Measurements from ENCODE around the gene GNB3. TPM values are rescaled to one million over a fixed set of nuclear protein-coding genes. Genes with fewer than 3 reads are reported as not detected.
"Not testable (repeated sequence)": the region's sequence is repeated elsewhere in the genome, so short reads cannot be mapped to it uniquely, and the experiment has no call there.

Gene GNB3
- total RNA-seq, 2 experiments from 2014 or later = 0.50 to 1.1 TPM

- Mint-ChIP-seq H3K4me1 (ENCODE audit: low read depth) (peaks cover 53% of the 10 kb centered on the region), H3K27me3 (no peaks in the 10 kb centered on the region), H3K36me3 (ENCODE audit: low read depth) (peaks cover 67% of the 10 kb centered on the region), H3K4me3 (peak overlapping the region; percentile 91), H3K9me3 (no peaks in the 10 kb centered on the region), H3K27ac (peak overlapping the region; percentile 89)
- POLR2A ChIA-PET = interaction anchor here (0.6 to 13.0 kb wide), 20 partner anchors 11 to 118 kb away, joined by 3 to 218 read pairs (median 5); partner anchors contain the start of genes C12orf57, CDCA3, LRRC23 and MLF2
- ATAC-seq (peak; percentile 21), DNase-seq (peak; percentile 66)
- CTCF ChIA-PET = interaction anchor here (0.6 to 9.5 kb wide), 20 partner anchors 10 to 241 kb away, joined by 3 to 124 read pairs (median 7); partner anchors contain the start of genes C12orf57, CDCA3, LPAR5 and MLF2
- intact Hi-C loops (cut with micrococcal nuclease) = no loop called here
- TF ChIP-seq CTCF (IDR thresholded peaks at IDR 0.05) = no peak
These were observed 30.6 kb downstream of the GNB3 start for GRCh38 chr12:6871052-6871957.

- Mint-ChIP-seq H3K9me3 (no peaks in the 10 kb centered on the region), H3K36me3 (ENCODE audit: low read depth) (peaks cover 68% of the 10 kb centered on the region), H3K27ac (peak overlapping the region; percentile 89), H3K4me1 (ENCODE audit: low read depth) (peaks cover 45% of the 10 kb centered on the region), H3K27me3 (no peaks in the 10 kb centered on the region), H3K4me3 (peak overlapping the region; percentile 91)
- peak; percentile 88 for DNase-seq
- POLR2A ChIA-PET = interaction anchor here (0.5 to 13.0 kb wide), 34 partner anchors 9 to 429 kb away, joined by 3 to 218 read pairs (median 4); partner anchors contain the start of genes C12orf57, C1RL, CDCA3 and COPS7A
- intact Hi-C loops (cut with micrococcal nuclease) = no loop called here
- ATAC-seq = peak; percentile 35
- CTCF ChIA-PET = interaction anchor here (0.7 to 9.5 kb wide), 54 partner anchors 7 to 429 kb away, joined by 3 to 124 read pairs (median 4); partner anchors contain the start of genes ATN1, C12orf57, CDCA3 and COPS7A
- peak; percentile 87 for TF ChIP-seq CTCF (IDR thresholded peaks at IDR 0.05)
These were observed 31.6 kb downstream of the GNB3 start for GRCh38 chr12:6872073-6873048.

- CTCF ChIA-PET = interaction anchor here (0.7 to 9.5 kb wide), 47 partner anchors 8 to 430 kb away, joined by 3 to 124 read pairs (median 4); partner anchors contain the start of genes ATN1, CDCA3, COPS7A and ENO2
- peaks cover 63% of the 10 kb centered on the region for H3K36me3 Mint-ChIP-seq (ENCODE audit: low read depth)
- peaks cover 45% of the 10 kb centered on the region for H3K4me1 Mint-ChIP-seq (ENCODE audit: low read depth)
- peak within 1 kb of the TSS; percentile 91 for H3K4me3 Mint-ChIP-seq
- DNase-seq (peak; percentile 99), ATAC-seq (peak; percentile 82)
- intact Hi-C loops (cut with micrococcal nuclease) = no loop called here
- no peaks in the 10 kb centered on the region for H3K27me3 Mint-ChIP-seq
- H3K27ac Mint-ChIP-seq = peak within 1 kb of the TSS; percentile 89
- TF ChIP-seq CTCF (IDR thresholded peaks at IDR 0.05) = no peak
- POLR2A ChIA-PET = interaction anchor here (0.7 to 13.0 kb wide), 23 partner anchors 9 to 339 kb away, joined by 3 to 218 read pairs (median 6); partner anchors contain the start of genes C12orf57, C1RL, CDCA3 and COPS7A
- H3K9me3 Mint-ChIP-seq = no peaks in the 10 kb centered on the region
These were observed 32.6 kb downstream of the GNB3 start, which contains the start of gene SPSB2 for GRCh38 chr12:6873094-6874014. TSS of gene SPSB2 (minus strand) at chr12:6873303. CDS start at chr12:6872901, 402 bp downstream.

GRCh38 chr12:6874015-6874368 lies 33.3 kb downstream of the GNB3 start:
- H3K27me3 Mint-ChIP-seq; intact Hi-C loops (cut with micrococcal nuclease); DNase-seq; ATAC-seq; H3K9me3 Mint-ChIP-seq: not testable (repeated sequence)
- Mint-ChIP-seq H3K36me3 (ENCODE audit: low read depth) (peaks cover 56% of the 10 kb centered on the region), H3K4me3 (peak overlapping the region; percentile 91), H3K4me1 (ENCODE audit: low read depth) (peaks cover 40% of the 10 kb centered on the region), H3K27ac (peak overlapping the region; percentile 78)
- CTCF ChIA-PET = interaction anchor here (0.8 to 3.7 kb wide), 5 partner anchors 9 to 237 kb away, joined by 3 to 30 read pairs (median 4); partner anchors contain the start of gene MLF2
- POLR2A ChIA-PET = interaction anchor here (0.9 to 13.0 kb wide), 7 partner anchors 8 to 70 kb away, joined by 3 to 218 read pairs (median 17); partner anchors contain the start of genes C12orf57, CDCA3, LRRC23 and RNU7-1

- ChIA-PET POLR2A (interaction anchor here (1.1 to 6.6 kb wide), 4 partner anchors 9 to 80 kb away, joined by 3 to 79 read pairs (median 8); partner anchors contain the start of genes SPSB2 and TPI1), CTCF (interaction anchor here (1.4 to 2.0 kb wide), 3 partner anchors 10 to 13 kb away, joined by 3 to 6 read pairs (median 3); partner anchors contain the start of gene TPI1)
- H3K4me1 Mint-ChIP-seq (ENCODE audit: low read depth); intact Hi-C loops (cut with micrococcal nuclease); ATAC-seq; H3K4me3 Mint-ChIP-seq; DNase-seq; H3K9me3 Mint-ChIP-seq; H3K27me3 Mint-ChIP-seq; H3K27ac Mint-ChIP-seq: not testable (repeated sequence)
- H3K36me3 Mint-ChIP-seq (ENCODE audit: low read depth) = peaks cover 15% of the 10 kb centered on the region
These were observed 39.1 kb downstream of the GNB3 start for GRCh38 chr12:6879824-6880223.

All from activated CD8-positive, alpha-beta T cell treated with anti-CD3 and anti-CD28 coated beads for 36 hours (primary cell).